Measurements from ENCODE around the gene SH3BGR. TPM values are rescaled to one million over a fixed set of nuclear protein-coding genes. Genes with fewer than 3 reads are reported as not detected.

The SH3BGR gene
- total and polyA plus RNA-seq, 2 of the 4 experiments (the other 2 are of a cell fraction) = 1.6 to 2.0 TPM

DNA sequence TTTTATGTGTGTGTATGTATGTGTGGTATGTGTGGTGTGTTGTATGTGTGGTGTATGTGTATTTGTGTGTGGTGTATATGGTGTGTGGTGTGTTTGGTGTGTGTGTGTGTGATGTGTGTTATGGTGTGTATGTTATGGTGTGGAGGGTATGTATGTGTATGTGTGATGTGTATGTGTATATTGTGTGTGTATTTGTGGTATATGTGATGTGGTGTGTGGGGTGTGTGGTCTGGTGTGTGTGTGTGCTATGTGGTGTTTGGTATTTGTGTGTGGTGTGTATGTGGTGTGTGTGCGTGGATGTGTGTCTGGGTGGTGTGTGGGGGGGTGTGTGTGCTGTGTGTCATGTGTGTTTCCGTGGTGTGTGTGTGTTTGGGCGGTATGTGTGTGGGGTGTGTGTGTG lies 59.3 kb downstream of the SH3BGR start:
- Histone ChIP-seq H2BK20ac (ENCODE audit: low read depth, low read length) (no peak overlapping the region), H3K4ac (ENCODE audit: low read depth, low read length) (no peak overlapping the region), H4K91ac (ENCODE audit: insufficient read depth, low read depth, low read length) (no peak overlapping the region), H3K36me3 (ENCODE audit: control insufficient read depth, insufficient read depth, low read length) (no peaks in the 10 kb centered on the region), H3K14ac (replicated peaks; ENCODE audit: low read depth, low read length) (no peak overlapping the region), H2BK5ac (ENCODE audit: low read depth, low read length, poor library complexity, severe bottlenecking) (peak overlapping the region; percentile 90), H2AFZ (replicated peaks; ENCODE audit: low read length, poor library complexity) (no peak overlapping the region), H4K20me1 (ENCODE audit: insufficient read depth, low read length) (no peaks in the 10 kb centered on the region), H3K4me3 (ENCODE audit: insufficient read depth, low read depth, low read length) (no peak overlapping the region), H3K4me2 (ENCODE audit: low read depth, low read length) (no peak overlapping the region), H3K4me1 (ENCODE audit: control insufficient read depth, insufficient read depth, low read length) (no peaks in the 10 kb centered on the region), H3K9me3 (ENCODE audit: control insufficient read depth, insufficient read depth, low read length) (no peaks in the 10 kb centered on the region), H2AK9ac (replicated peaks; ENCODE audit: low read depth, low read length, poor library complexity) (no peak overlapping the region), H3K9me1 (ENCODE audit: insufficient read depth, low read length) (peaks cover 3% of the 10 kb centered on the region; the same call in 1 of the 2 replicates), H3K23ac (ENCODE audit: low read depth, low read length) (no peak overlapping the region), H3K27me3 (ENCODE audit: control insufficient read depth, insufficient read depth, low read length) (no peaks in the 10 kb centered on the region), H3K18ac (ENCODE audit: low read depth, low read length) (no peak overlapping the region), H2BK15ac (ENCODE audit: low read depth, low read length) (no peak overlapping the region), H2BK120ac (ENCODE audit: low read depth, low read length) (no peak overlapping the region), H2AK5ac (ENCODE audit: low read depth, low read length) (no peak overlapping the region), H4K5ac (ENCODE audit: low read depth, low read length) (no peak overlapping the region), H3K56ac (ENCODE audit: extremely low read depth, insufficient read depth, low read length) (no peak overlapping the region), H3K27ac (ENCODE audit: insufficient read depth, low read length) (no peak overlapping the region), H4K8ac (ENCODE audit: low read depth in 2 of 2, low read length in 2 of 2) (no peak overlapping the region), H3K79me1 (ENCODE audit: low read depth in 1 of 2, low read length in 2 of 2) (no peaks in the 10 kb centered on the region), H3K9ac (ENCODE audit: low read depth, low read length) (no peak overlapping the region)
- in situ Hi-C loops (cut with MboI; ENCODE audit: low sequenced_read_pairs) (no loop called here), intact Hi-C loops (cut with micrococcal nuclease) (no loop called here), dilution Hi-C loops (cut with HindIII; ENCODE audit: low sequenced_read_pairs, unreplicated experiment) (loop anchor here (25.0 kb wide), 1 partner anchor 201 kb away; no protein-coding TSS in a partner anchor)
- POLR2A ChIA-PET (ENCODE audit: unreplicated experiment) = no interaction called here
- WGBS, 2 experiments (ENCODE audit: extremely low coverage in 2 of 2, insufficient read length in 1 of 2) = no CpG with 5 or more reads among the region's 3 CpGs
- DNase-seq (no peak), ATAC-seq (ENCODE audit: low read depth) (no peak)
- BruUV-seq (replicated peaks) = no TSS peak
- CTCF ChIA-PET = interaction anchor here (0.6 kb wide), 1 partner anchor 700 kb away, joined by 4 read pairs; no protein-coding TSS in a partner anchor
- TF ChIP-seq CTCF (conservative IDR thresholded peaks at IDR 0.05; ENCODE audit: low read depth, low read length) (no peak), NFE2L2 (IDR thresholded peaks at IDR 0.05; ENCODE audit: low read depth, low read length) (no peak), BHLHE40 (IDR thresholded peaks at IDR 0.05; ENCODE audit: low read depth, low read length) (no peak), CHD1 (IDR thresholded peaks at IDR 0.05; ENCODE audit: low read depth, low read length) (no peak), SMC3 (IDR thresholded peaks at IDR 0.05; ENCODE audit: low read depth, low read length) (no peak), RFX5 (IDR thresholded peaks at IDR 0.05; ENCODE audit: low read depth, low read length) (no peak)

Measured in IMR-90 (cell line).